Measurements from ENCODE around the gene ABRACL. TPM values are rescaled to one million over a fixed set of nuclear protein-coding genes. Genes with fewer than 3 reads are reported as not detected.

Gene ABRACL
- total and polyA plus RNA-seq, 9 of the 15 experiments (the other 6 are each of a cell fraction or from before 2014, with no cell fraction given) = 1.1 to 5.2 (median 1.9) TPM

DNA sequence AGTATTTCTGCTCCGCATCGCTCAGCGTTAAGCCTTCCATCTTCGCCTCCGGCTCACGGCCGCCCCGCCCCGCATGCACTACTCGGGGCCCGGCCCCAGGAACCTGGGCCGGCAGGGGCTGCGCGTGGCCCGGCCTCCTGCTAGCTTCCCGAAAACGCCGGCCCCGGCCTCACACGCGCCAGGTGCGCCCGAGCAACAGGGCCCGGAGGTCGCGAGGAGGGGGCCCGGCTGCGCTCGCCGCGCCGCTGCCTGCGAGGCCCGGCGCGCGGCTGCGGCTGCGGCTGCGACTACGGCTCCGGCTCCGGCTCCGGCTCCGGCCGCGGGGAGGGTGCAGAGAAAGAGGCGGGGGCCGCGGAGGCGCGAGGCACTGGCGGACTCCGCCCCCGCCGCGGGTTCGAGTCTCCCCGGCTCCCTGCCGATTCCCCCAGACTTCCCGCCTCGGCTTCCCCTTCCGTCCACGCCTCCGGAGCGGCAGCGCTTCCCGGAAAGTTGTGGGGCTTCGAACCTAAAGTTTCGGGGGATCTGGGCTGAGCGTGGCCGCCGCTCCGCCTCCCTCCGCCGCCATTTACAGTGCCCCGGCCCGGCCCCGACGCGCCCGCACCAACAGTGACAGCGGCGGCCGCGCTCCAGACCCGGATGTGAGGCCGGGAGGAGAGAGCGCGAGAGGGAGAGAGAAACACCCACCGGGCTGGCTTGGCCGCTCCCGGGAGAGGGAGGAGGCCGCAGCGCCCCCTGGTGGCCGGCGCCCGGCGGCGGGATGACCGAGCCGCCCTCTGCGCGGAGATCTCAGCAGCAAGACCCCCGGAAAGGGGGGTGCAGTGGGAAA, 40.7 kb upstream of the ABRACL start, which contains the start of gene REPS1 (continued):
- TF ChIP-seq, protein P1, sequence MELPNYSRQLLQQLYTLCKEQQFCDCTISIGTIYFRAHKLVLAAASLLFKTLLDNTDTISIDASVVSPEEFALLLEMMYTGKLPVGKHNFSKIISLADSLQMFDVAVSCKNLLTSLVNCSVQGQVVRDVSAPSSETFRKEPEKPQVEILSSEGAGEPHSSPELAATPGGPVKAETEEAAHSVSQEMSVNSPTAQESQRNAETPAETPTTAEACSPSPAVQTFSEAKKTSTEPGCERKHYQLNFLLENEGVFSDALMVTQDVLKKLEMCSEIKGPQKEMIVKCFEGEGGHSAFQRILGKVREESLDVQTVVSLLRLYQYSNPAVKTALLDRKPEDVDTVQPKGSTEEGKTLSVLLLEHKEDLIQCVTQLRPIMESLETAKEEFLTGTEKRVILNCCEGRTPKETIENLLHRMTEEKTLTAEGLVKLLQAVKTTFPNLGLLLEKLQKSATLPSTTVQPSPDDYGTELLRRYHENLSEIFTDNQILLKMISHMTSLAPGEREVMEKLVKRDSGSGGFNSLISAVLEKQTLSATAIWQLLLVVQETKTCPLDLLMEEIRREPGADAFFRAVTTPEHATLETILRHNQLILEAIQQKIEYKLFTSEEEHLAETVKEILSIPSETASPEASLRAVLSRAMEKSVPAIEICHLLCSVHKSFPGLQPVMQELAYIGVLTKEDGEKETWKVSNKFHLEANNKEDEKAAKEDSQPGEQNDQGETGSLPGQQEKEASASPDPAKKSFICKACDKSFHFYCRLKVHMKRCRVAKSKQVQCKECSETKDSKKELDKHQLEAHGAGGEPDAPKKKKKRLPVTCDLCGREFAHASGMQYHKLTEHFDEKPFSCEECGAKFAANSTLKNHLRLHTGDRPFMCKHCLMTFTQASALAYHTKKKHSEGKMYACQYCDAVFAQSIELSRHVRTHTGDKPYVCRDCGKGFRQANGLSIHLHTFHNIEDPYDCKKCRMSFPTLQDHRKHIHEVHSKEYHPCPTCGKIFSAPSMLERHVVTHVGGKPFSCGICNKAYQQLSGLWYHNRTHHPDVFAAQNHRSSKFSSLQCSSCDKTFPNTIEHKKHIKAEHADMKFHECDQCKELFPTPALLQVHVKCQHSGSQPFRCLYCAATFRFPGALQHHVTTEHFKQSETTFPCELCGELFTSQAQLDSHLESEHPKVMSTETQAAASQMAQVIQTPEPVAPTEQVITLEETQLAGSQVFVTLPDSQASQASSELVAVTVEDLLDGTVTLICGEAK (IDR thresholded peaks at IDR 0.05) = peak; percentile 47; the same call in 1 of the 2 replicates
- TF ChIP-seq, protein P1 (CRISPR knock-in tag; IDR thresholded peaks at IDR 0.05) = no peak
- TF ChIP-seq HNRNPL (IDR thresholded peaks at IDR 0.05; ENCODE audit: low read depth, low read length) (0 out of 2 replicates have a peak, but pooled peaks have one; percentile 59), GTF2E2 (tag; IDR thresholded peaks at IDR 0.05) (peak; percentile 78), PHF8 (IDR thresholded peaks at IDR 0.05; ENCODE audit: borderline replicate concordance, low read length) (peak; percentile 83), FUS (optimal IDR thresholded peaks at IDR 0.05; ENCODE audit: low read depth, low read length) (peak; percentile 85), ETV6 (IDR thresholded peaks at IDR 0.05; ENCODE audit: borderline replicate concordance in 1 of 2, low read depth in 2 of 2, low read length in 1 of 2) (peak in 1 of 2 experiments; percentile 53; a peak in 1 of 4 replicates), ETV6 (CRISPR knock-in tag; IDR thresholded peaks at IDR 0.05; ENCODE audit: borderline replicate concordance) (no peak), HDAC6 (IDR thresholded peaks at IDR 0.05; ENCODE audit: low read depth, low read length) (no peak), SRSF3 (IDR thresholded peaks at IDR 0.05; ENCODE audit: insufficient read depth, low read length) (0 out of 2 replicates have a peak, but pooled peaks have one; percentile 32), FIP1L1 (IDR thresholded peaks at IDR 0.05; ENCODE audit: low read depth, low read length, poor library complexity, severe bottlenecking) (peak; percentile 88), RB1 (IDR thresholded peaks at IDR 0.05; ENCODE audit: low read depth) (peak; percentile 70), SIX5 (IDR thresholded peaks at IDR 0.05; ENCODE audit: borderline replicate concordance in 1 of 2, insufficient read depth in 1 of 2, low read depth in 1 of 2, low read length in 2 of 2) (no peak), XRCC5 (IDR thresholded peaks at IDR 0.05; ENCODE audit: low read depth, low read length) (peak; percentile 84), EP400 (IDR thresholded peaks at IDR 0.05) (peak; percentile 81), GABPB1 (CRISPR knock-in tag; IDR thresholded peaks at IDR 0.05) (peak; percentile 25), CHD2 (IDR thresholded peaks at IDR 0.05; ENCODE audit: low read depth, low read length) (peak; percentile 84)

All from K562 (cell line).